Activated CD8-positive, alpha-beta T cell treated with anti-CD3 and anti-CD28 coated beads for 36 hours (primary cell): ENCODE data around the gene GSS. TPM values are rescaled to one million over a fixed set of nuclear protein-coding genes. Genes with fewer than 3 reads are reported as not detected.

Experiments used
- ATAC-seq: fragments of 200-7000 bp; cut with Tn5 transposase; one replicate; pipeline ENCODE4 v1.10.0; 2021; ENCODE audit warnings: mild to moderate bottlenecking, moderate library complexity
- CTCF ChIA-PET: fragments of 350-600 bp; sonication (Branson Sonifier 250); formaldehyde crosslinking; loops from one replicate; lab custom pipeline; 2021; ENCODE audit warnings: antibody characterized with exemption; lab: Charles Lee
- POLR2A ChIA-PET: fragments of 350-600 bp; sonication (Branson Sonifier 250); formaldehyde crosslinking; loops from one replicate; lab custom pipeline; 2021; ENCODE audit warnings: antibody characterized with exemption; lab: Charles Lee
- DNase-seq: peaks from one replicate; pipeline ENCODE4 v3.0.0-alpha.2; 2020
- H3K27ac Mint-ChIP-seq: one replicate; pipeline ENCODE4 v1.8.0; 2021; ENCODE audit warnings: mild to moderate bottlenecking, mixed read lengths
- H3K27me3 Mint-ChIP-seq: one replicate; pipeline ENCODE4 v1.8.0; 2021; ENCODE audit warnings: mixed read lengths
- H3K36me3 Mint-ChIP-seq: one replicate; pipeline ENCODE4 v1.8.0; 2021; ENCODE audit warnings: low read depth, mixed read lengths
- H3K4me1 Mint-ChIP-seq: one replicate; pipeline ENCODE4 v1.8.0; 2021; ENCODE audit warnings: low read depth, mixed read lengths
- H3K4me3 Mint-ChIP-seq: one replicate; pipeline ENCODE4 v1.8.0; 2021; ENCODE audit warnings: mild to moderate bottlenecking, moderate library complexity, mixed read lengths
- H3K9me3 Mint-ChIP-seq: one replicate; pipeline ENCODE4 v1.8.0; 2021; ENCODE audit warnings: mixed read lengths
- CTCF ChIP-seq: fragments of 200-600 bp; IDR thresholded peaks from one replicate; pipeline ENCODE4 v1.8.0; 2022; ENCODE audit warnings: antibody characterized with exemption, mild to moderate bottlenecking
- intact Hi-C: fragments of 100-400 bp; cut with micrococcal nuclease; formaldehyde crosslinking; loops from one replicate; pipeline ENCODE4 v1.10.0; 2022
- total RNA-seq, 2 experiments: library from RNA; stranded (reverse); gene quantifications; one replicate each; pipeline ENCODE4 v1.2.3, GENCODE V29; 2021

GSS gene
- total RNA-seq, 2 experiments from 2014 or later = 50.9 to 52.7 TPM

GRCh38 chr20:34925981-34926380 lies 29.6 kb downstream of the GSS start:
- ChIA-PET POLR2A (no interaction called here), CTCF (interaction anchor here (0.9 kb wide), 1 partner anchor 13 kb away, joined by 3 read pairs; no protein-coding TSS in a partner anchor)
- no peaks in the 10 kb centered on the region for H3K27me3 Mint-ChIP-seq
- ATAC-seq (no peak), DNase-seq (no peak)
- TF ChIP-seq CTCF = no peak
- H3K36me3 Mint-ChIP-seq = peaks cover 13% of the 10 kb centered on the region
- intact Hi-C loops = no loop called here
- H3K27ac Mint-ChIP-seq = peak overlapping the region; percentile 3
- H3K9me3 Mint-ChIP-seq = no peaks in the 10 kb centered on the region
- peaks cover 8% of the 10 kb centered on the region for H3K4me1 Mint-ChIP-seq
- no peak overlapping the region for H3K4me3 Mint-ChIP-seq

- TF ChIP-seq CTCF = no peak
- Mint-ChIP-seq H3K4me3 (no peak overlapping the region), H3K4me1 (peaks cover 8% of the 10 kb centered on the region), H3K36me3 (peaks cover 8% of the 10 kb centered on the region), H3K27me3 (no peaks in the 10 kb centered on the region), H3K9me3 (no peaks in the 10 kb centered on the region), H3K27ac (no peak overlapping the region)
- ChIA-PET CTCF (no interaction called here), POLR2A (no interaction called here)
- intact Hi-C loops = no loop called here
- DNase-seq (no peak), ATAC-seq (no peak)
Measured at GRCh38 chr20:34925341-34925740, 30.3 kb downstream of the GSS start.

GRCh38 chr20:34923414-34923813 lies 32.2 kb downstream of the GSS start:
- Mint-ChIP-seq H3K9me3 (no peaks in the 10 kb centered on the region), H3K4me3 (no peak overlapping the region), H3K36me3 (peaks cover 6% of the 10 kb centered on the region), H3K27me3 (no peaks in the 10 kb centered on the region), H3K4me1 (peaks cover 11% of the 10 kb centered on the region), H3K27ac (no peak overlapping the region)
- TF ChIP-seq CTCF = no peak
- no peak for DNase-seq
- no peak for ATAC-seq
- intact Hi-C loops = no loop called here
- ChIA-PET POLR2A (no interaction called here), CTCF (no interaction called here)

- Mint-ChIP-seq H3K27ac (no peak overlapping the region), H3K27me3 (no peaks in the 10 kb centered on the region), H3K36me3 (peaks cover 4% of the 10 kb centered on the region), H3K9me3 (no peaks in the 10 kb centered on the region), H3K4me1 (peaks cover 17% of the 10 kb centered on the region), H3K4me3 (no peak overlapping the region)
- DNase-seq = no peak
- intact Hi-C loops = no loop called here
- ATAC-seq = no peak
- ChIA-PET CTCF (no interaction called here), POLR2A (interaction anchor here (1.3 to 1.5 kb wide), 2 partner anchors 11 to 76 kb away, joined by 3 to 4 read pairs; no protein-coding TSS in a partner anchor)
- no peak for TF ChIP-seq CTCF
Measured at GRCh38 chr20:34922654-34923381, 32.8 kb downstream of the GSS start.

- H3K9me3 Mint-ChIP-seq = no peaks in the 10 kb centered on the region
- no peaks in the 10 kb centered on the region for H3K27me3 Mint-ChIP-seq
- H3K4me3 Mint-ChIP-seq = no peak overlapping the region
- intact Hi-C loops = no loop called here
- H3K27ac Mint-ChIP-seq = no peak overlapping the region
- H3K36me3 Mint-ChIP-seq = peaks cover 4% of the 10 kb centered on the region
- TF ChIP-seq CTCF = no peak
- ATAC-seq = no peak
- POLR2A ChIA-PET = interaction anchor here (1.3 to 1.5 kb wide), 2 partner anchors 12 to 77 kb away, joined by 3 to 4 read pairs; no protein-coding TSS in a partner anchor
- peaks cover 19% of the 10 kb centered on the region for H3K4me1 Mint-ChIP-seq
- CTCF ChIA-PET = no interaction called here
- no peak for DNase-seq
Measured at GRCh38 chr20:34921436-34921835, 34.2 kb downstream of the GSS start.
